Liver (tissue), 9 donors: ENCODE data around the gene PPP4R3A. TPM values are rescaled to one million over a fixed set of nuclear protein-coding genes. Genes with fewer than 3 reads are reported as not detected.

Experiments
- DNase-seq: peaks from one replicate; pipeline ENCODE4 v3.0.0-alpha.2; 2017; ENCODE audit warnings: low spot score
- H3K27ac ChIP-seq, 2 donors: one replicate each; pipeline ENCODE4 v1.7.0; 2013; ENCODE audit warnings: inconsistent platforms in 2 of 2, low read length in 2 of 2, control low read depth in 1 of 2, low read depth in 1 of 2, mild to moderate bottlenecking in 1 of 2
- H3K27me3 ChIP-seq, 4 donors: one replicate each; pipeline versions ENCODE4 v1.6.1 to v1.7.0; 2013; ENCODE audit warnings: low read length in 3 of 4, inconsistent platforms in 1 of 4, mild to moderate bottlenecking in 1 of 4, moderate library complexity in 1 of 4; ENCODE audit not compliant: control insufficient read depth in 4 of 4, insufficient read depth in 4 of 4
- H3K36me3 ChIP-seq, 4 donors: one replicate each; pipeline versions ENCODE4 v1.6.1 to v1.7.0; 2013; ENCODE audit warnings: low read length in 3 of 4, mild to moderate bottlenecking in 3 of 4, low read depth in 1 of 4, moderate library complexity in 1 of 4; ENCODE audit not compliant: control insufficient read depth in 4 of 4, insufficient read depth in 3 of 4
- H3K4me1 ChIP-seq, 4 donors: one replicate each; pipeline versions ENCODE4 v1.6.1 to v1.7.0; 2013; ENCODE audit warnings: low read length in 3 of 4, mild to moderate bottlenecking in 3 of 4, moderate library complexity in 1 of 4; ENCODE audit not compliant: control insufficient read depth in 4 of 4, insufficient read depth in 4 of 4
- H3K4me3 ChIP-seq, 3 donors: one replicate each; pipeline versions ENCODE4 v1.6.1 to v1.7.0; 2013; ENCODE audit warnings: low read length in 3 of 3, control low read depth in 1 of 3, low read depth in 1 of 3, mild to moderate bottlenecking in 1 of 3
- H3K9ac ChIP-seq, 2 donors: one replicate each; pipeline ENCODE4 v1.7.0; 2013; ENCODE audit warnings: low read length in 2 of 2, mild to moderate bottlenecking in 2 of 2, moderate library complexity in 2 of 2, control low read depth in 1 of 2, low read depth in 1 of 2
- H3K9me3 ChIP-seq, 4 donors: one replicate each; pipeline versions ENCODE4 v1.6.1 to v1.7.0; 2013; ENCODE audit warnings: low read length in 3 of 4; ENCODE audit not compliant: control insufficient read depth in 4 of 4
- EGR1 ChIP-seq, 2 donors: IDR thresholded peaks; 2 replicates each; pipeline ENCODE4 v1.6.1; 2016 to 2018; ENCODE audit warnings: antibody characterized with exemption in 2 of 2, low read depth in 2 of 2
- FOXA1 ChIP-seq: IDR thresholded peaks from 2 replicates; pipeline ENCODE4 v1.6.1; 2016; ENCODE audit warnings: antibody characterized with exemption
- FOXA2 ChIP-seq: IDR thresholded peaks from 2 replicates; pipeline ENCODE4 v1.6.1; 2016; ENCODE audit warnings: antibody characterized with exemption
- GABPA ChIP-seq, 2 donors: IDR thresholded peaks in 1 of 2; conservative IDR thresholded peaks in 1 of 2; 2 replicates each; pipeline ENCODE4 v1.6.1; 2016; ENCODE audit warnings: antibody characterized with exemption in 2 of 2, mild to moderate bottlenecking in 1 of 2, moderate library complexity in 1 of 2
- HNF4A ChIP-seq, 2 donors: conservative IDR thresholded peaks; 2 replicates each; pipeline ENCODE4 v1.6.1; 2016; ENCODE audit warnings: antibody characterized with exemption in 2 of 2, mild to moderate bottlenecking in 2 of 2
- HNF4G ChIP-seq: IDR thresholded peaks from 2 replicates; pipeline ENCODE4 v1.6.1; 2016; ENCODE audit warnings: antibody characterized with exemption
- JUND ChIP-seq, 2 donors: IDR thresholded peaks; 2 replicates each; pipeline ENCODE4 v1.6.1; 2016; ENCODE audit warnings: antibody characterized with exemption in 2 of 2
- NR2F2 ChIP-seq: IDR thresholded peaks from 2 replicates; pipeline ENCODE4 v1.6.1; 2016; ENCODE audit warnings: antibody characterized with exemption
- RAD21 ChIP-seq, 2 donors: IDR thresholded peaks; 2 replicates each; pipeline ENCODE4 v1.6.1; 2016; ENCODE audit warnings: antibody characterized with exemption in 2 of 2, mild to moderate bottlenecking in 2 of 2
- REST ChIP-seq: IDR thresholded peaks from 2 replicates; pipeline ENCODE4 v1.6.1; 2016; ENCODE audit warnings: antibody characterized with exemption, mild to moderate bottlenecking
- SP1 ChIP-seq: IDR thresholded peaks from 2 replicates; pipeline ENCODE4 v1.6.1; 2018; ENCODE audit warnings: antibody characterized with exemption, mild to moderate bottlenecking
- TAF1 ChIP-seq: conservative IDR thresholded peaks from 2 replicates; pipeline ENCODE4 v1.6.1; 2016; ENCODE audit warnings: antibody characterized with exemption, mild to moderate bottlenecking
- YY1 ChIP-seq: IDR thresholded peaks from 2 replicates; pipeline ENCODE4 v1.6.1; 2016; ENCODE audit warnings: antibody characterized with exemption, mild to moderate bottlenecking
- ZBTB33 ChIP-seq: IDR thresholded peaks from 2 replicates; pipeline ENCODE4 v1.6.1; 2016; ENCODE audit warnings: antibody characterized with exemption
- WGBS: extraction: QIAGEN DNeasy Blood & Tissue Kit; methylation state at CpG from one replicate; pipeline ENCODE4 v1.1.7; 2013; 5-methylcytosine and 5-hydroxymethylcytosine counted together
- polyA plus RNA-seq, 2 donors: library from polyadenylated mRNA; stranded (reverse) in 1 of 2; unstranded in 1 of 2; fragments of 200-250 nt in 1 of 2; fragments of >200 nt in 1 of 2; fragmentation: Nextera tagmentation in 1 of 2; extraction: Ambion mirVana in 1 of 2; gene quantifications; one replicate each; pipeline versions ENCODE4 v1.2.1 to v1.2.3, GENCODE V29; 2013 to 2015
- total RNA-seq, 2 donors: library from RNA; depleted of rRNA; stranded (reverse); fragments of >200 nt; gene quantifications; one replicate each; pipeline ENCODE4 v1.2.3, GENCODE V29; 2014
- TF ChIP-seq, protein P1 (sequence below): IDR thresholded peaks from 2 replicates; pipeline ENCODE4 v1.6.1; 2016; ENCODE audit warnings: antibody characterized with exemption
- TF ChIP-seq, protein P2 (sequence below): IDR thresholded peaks from 2 replicates; pipeline ENCODE4 v1.6.1; 2016; ENCODE audit warnings: antibody characterized with exemption
- donor health status: healthy.
- donor health status: healthy.
- donor health status: healthy.
- donor health status: healthy.
- donor health status: healthy.

The PPP4R3A gene
- total and polyA plus RNA-seq, 4 donors = 18.7 to 63.3 (median 42.5) TPM

DNA sequence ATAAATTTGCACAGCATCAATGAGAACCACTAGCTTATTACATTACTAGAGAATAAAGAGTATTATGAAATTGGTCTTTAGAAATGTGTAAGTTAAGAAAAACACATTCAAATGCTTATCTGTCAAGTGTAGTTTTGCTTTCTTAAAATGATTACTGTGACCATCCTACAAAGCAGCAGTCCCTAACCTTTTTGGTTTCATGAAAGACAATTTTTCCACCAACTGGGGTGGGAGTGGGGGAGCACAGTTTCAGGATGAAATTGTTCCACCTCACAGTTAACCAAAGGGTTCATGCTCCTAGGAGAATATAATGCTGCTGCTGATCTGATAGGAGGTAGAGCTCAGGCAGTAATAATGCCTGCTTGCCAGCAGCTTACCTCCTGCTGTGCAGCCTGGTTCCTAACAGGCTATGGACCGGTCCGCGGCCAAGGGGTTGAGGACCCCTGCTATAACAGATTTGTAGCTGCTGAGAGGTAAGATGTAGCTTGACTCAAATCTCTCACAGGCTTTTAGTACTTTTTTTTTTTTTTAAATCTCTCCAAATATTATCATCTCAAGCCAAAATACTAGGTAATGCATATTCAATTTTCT, 45.4 kb downstream of the PPP4R3A start (continued):
- TF ChIP-seq REST = no peak
- TF ChIP-seq EGR1 (IDR thresholded peaks at IDR 0.05; ENCODE audit: low read depth in 2 of 2) = no peak
- no peak for TF ChIP-seq FOXA2
- TF ChIP-seq TAF1 = no peak
- no peak for TF ChIP-seq GABPA (IDR thresholded peaks at IDR 0.05 in 1 of 2, conservative IDR thresholded peaks at IDR 0.05 in 1 of 2)
- TF ChIP-seq JUND (IDR thresholded peaks at IDR 0.05) = no peak
- no peak for TF ChIP-seq SP1
- no peak for TF ChIP-seq FOXA1
- no peak for TF ChIP-seq HNF4G
- TF ChIP-seq NR2F2 = no peak

DNA sequence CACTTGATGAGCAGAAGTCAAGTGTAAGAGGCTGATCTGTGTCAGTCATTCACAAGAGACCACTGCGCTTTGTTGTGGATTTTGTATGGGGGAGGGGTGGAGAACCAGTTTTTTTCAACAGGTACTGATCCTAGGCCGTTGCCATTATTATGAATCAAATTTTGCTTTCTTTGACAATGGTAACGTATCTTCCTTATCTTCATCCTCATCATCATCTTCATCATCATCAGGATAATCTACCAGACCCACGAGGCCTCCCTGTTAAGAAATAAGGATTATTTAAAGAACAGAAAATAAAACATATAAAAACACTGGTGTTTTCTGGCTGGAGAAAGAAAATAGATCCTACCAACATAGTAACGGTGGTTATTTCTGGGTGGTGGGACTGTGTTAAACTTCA, 51.5 kb downstream of the PPP4R3A start:
- Histone ChIP-seq H3K4me1 (no peaks in the 10 kb centered on the region), H3K9me3 (no peaks in the 10 kb centered on the region), H3K9ac (no peak overlapping the region), H3K4me3 (no peak overlapping the region), H3K27ac (no peak overlapping the region), H3K36me3 (peaks cover 24 to 59% (median 50%) of the 10 kb centered on the region in 4 donors), H3K27me3 (no peaks in the 10 kb centered on the region)
- DNase-seq = no peak
- TF ChIP-seq GABPA (IDR thresholded peaks at IDR 0.05 in 1 of 2, conservative IDR thresholded peaks at IDR 0.05 in 1 of 2) (no peak), JUND (IDR thresholded peaks at IDR 0.05) (no peak), ZBTB33 (no peak), HNF4G (no peak), SP1 (no peak), NR2F2 (no peak), FOXA1 (no peak), FOXA2 (no peak), TAF1 (no peak), YY1 (no peak), HNF4A (conservative IDR thresholded peaks at IDR 0.05) (no peak), RAD21 (IDR thresholded peaks at IDR 0.05) (no peak), REST (no peak)
- TF ChIP-seq, protein P1, sequence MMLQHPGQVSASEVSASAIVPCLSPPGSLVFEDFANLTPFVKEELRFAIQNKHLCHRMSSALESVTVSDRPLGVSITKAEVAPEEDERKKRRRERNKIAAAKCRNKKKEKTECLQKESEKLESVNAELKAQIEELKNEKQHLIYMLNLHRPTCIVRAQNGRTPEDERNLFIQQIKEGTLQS = no peak
- TF ChIP-seq, protein P2, sequence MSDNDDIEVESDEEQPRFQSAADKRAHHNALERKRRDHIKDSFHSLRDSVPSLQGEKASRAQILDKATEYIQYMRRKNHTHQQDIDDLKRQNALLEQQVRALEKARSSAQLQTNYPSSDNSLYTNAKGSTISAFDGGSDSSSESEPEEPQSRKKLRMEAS = no peak
- WGBS = 96% methylated on average over 5 of the region's 5 CpGs
